Gastrocnemius medialis (tissue), 4 donors: Measurements from ENCODE around the gene KRT80. TPM values are rescaled to one million over a fixed set of nuclear protein-coding genes. Genes with fewer than 3 reads are reported as not detected.

ENCODE experiments used
- ATAC-seq, 2 donors: fragments of 150-250 bp; one replicate each; pipeline ENCODE4 v1.9.1; 2016
- DNase-seq, 2 donors: peaks; one replicate each; pipeline ENCODE4 v3.0.0-alpha.2; 2019
- H3K27ac ChIP-seq, 4 donors: fragments of 200-600 bp; sonication (generic); 1 replicate in 1 of 4; 2 replicates in 3 of 4; pipeline ENCODE4 v1.5.1; 2016 to 2018; ENCODE audit warnings: mild to moderate bottlenecking in 2 of 4, moderate library complexity in 1 of 4
- H3K27me3 ChIP-seq, 3 donors: fragments of 200-600 bp; sonication (generic) in 2 of 3; 1 replicate in 1 of 3; 2 replicates in 2 of 3; pipeline versions ENCODE4 v1.5.1 to v1.6.0; 2016 to 2019; ENCODE audit warnings: mild to moderate bottlenecking in 1 of 3, moderate library complexity in 1 of 3
- H3K36me3 ChIP-seq, 2 donors: fragments of 200-600 bp; sonication (generic) in 1 of 2; one replicate each; pipeline ENCODE4 v1.5.1; 2017 to 2018
- H3K4me1 ChIP-seq, 2 donors: fragments of 200-600 bp; sonication (generic) in 1 of 2; one replicate each; pipeline ENCODE4 v1.5.1; 2016 to 2017; ENCODE audit warnings: mild to moderate bottlenecking in 2 of 2
- H3K4me3 ChIP-seq, 4 donors: fragments of 200-600 bp; sonication (generic) in 3 of 4; 1 replicate in 1 of 4; 2 replicates in 3 of 4; pipeline ENCODE4 v1.5.1; 2016 to 2019; ENCODE audit warnings: mild to moderate bottlenecking in 2 of 4
- H3K9me3 ChIP-seq, 3 donors: fragments of 200-600 bp; sonication (generic) in 2 of 3; 1 replicate in 1 of 3; 2 replicates in 2 of 3; pipeline ENCODE4 v1.5.1; 2016 to 2019
- POLR2A ChIP-seq, 2 donors: fragments of 450-650 bp; IDR thresholded peaks; one replicate each; pipeline ENCODE4 v1.6.1; 2017; ENCODE audit warnings: antibody characterized with exemption in 2 of 2, mild to moderate bottlenecking in 2 of 2, moderate library complexity in 2 of 2
- in situ Hi-C, 4 donors: fragments of 200-750 bp; cut with MboI; loops; one replicate each; pipeline versions ENCODE4 v1.15.0 to v1.8.0; 2017; ENCODE audit warnings: low sequenced_read_pairs in 4 of 4
- intact Hi-C: fragments of 100-400 bp; cut with DNase I; formaldehyde crosslinking; loops from one replicate; pipeline ENCODE4 v1.15.1; 2023; ENCODE audit warnings: low total_unique reads
- total RNA-seq, 4 donors: library from RNA; depleted of rRNA; stranded (reverse); fragments of >200 nt; gene quantifications; one replicate each; pipeline versions ENCODE4 v1.1.0 to v1.2.3, GENCODE V29; 2016
- TF ChIP-seq, protein P1 (sequence below), 5 experiments: fragments of 450-650 bp in 3 of 5; fragments of 200-600 bp in 2 of 5; sonication (generic) in 2 of 5; IDR thresholded peaks in 4 of 5; conservative IDR thresholded peaks in 1 of 5; 1 replicate in 4 of 5; 2 replicates in 1 of 5; pipeline ENCODE4 v1.5.1; 2016 to 2019; ENCODE audit warnings: antibody characterized with exemption in 5 of 5, mild to moderate bottlenecking in 3 of 5, moderate library complexity in 3 of 5

Gene KRT80
- total RNA-seq, 4 donors from 2014 or later = 0.13 to 0.26 TPM; not detected in 2

DNA sequence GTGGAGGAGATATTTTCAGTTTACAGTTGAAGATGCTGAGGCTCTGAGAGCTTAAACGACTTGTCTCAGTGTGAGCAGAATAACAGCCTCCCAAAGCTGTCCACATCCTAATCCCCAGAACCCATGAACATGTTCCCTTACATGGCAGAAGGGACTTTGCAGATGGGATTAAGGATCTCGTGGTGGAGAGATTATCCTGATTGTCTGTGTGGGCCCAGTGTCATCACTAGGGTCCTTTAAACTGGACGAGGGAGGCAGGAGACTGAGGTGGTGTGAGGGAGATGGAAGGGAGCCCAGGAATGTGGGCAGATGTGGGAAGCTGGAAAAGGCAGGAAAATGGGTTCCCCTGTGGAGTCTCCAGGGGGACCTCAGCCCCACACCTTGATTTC lies 9.6 kb upstream of the KRT80 start:
- in situ Hi-C loops = no loop called here
- no peaks in the 10 kb centered on the region for H3K9me3 ChIP-seq
- TF ChIP-seq, protein P1, sequence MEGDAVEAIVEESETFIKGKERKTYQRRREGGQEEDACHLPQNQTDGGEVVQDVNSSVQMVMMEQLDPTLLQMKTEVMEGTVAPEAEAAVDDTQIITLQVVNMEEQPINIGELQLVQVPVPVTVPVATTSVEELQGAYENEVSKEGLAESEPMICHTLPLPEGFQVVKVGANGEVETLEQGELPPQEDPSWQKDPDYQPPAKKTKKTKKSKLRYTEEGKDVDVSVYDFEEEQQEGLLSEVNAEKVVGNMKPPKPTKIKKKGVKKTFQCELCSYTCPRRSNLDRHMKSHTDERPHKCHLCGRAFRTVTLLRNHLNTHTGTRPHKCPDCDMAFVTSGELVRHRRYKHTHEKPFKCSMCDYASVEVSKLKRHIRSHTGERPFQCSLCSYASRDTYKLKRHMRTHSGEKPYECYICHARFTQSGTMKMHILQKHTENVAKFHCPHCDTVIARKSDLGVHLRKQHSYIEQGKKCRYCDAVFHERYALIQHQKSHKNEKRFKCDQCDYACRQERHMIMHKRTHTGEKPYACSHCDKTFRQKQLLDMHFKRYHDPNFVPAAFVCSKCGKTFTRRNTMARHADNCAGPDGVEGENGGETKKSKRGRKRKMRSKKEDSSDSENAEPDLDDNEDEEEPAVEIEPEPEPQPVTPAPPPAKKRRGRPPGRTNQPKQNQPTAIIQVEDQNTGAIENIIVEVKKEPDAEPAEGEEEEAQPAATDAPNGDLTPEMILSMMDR (IDR thresholded peaks at IDR 0.05 in 4 of 5, conservative IDR thresholded peaks at IDR 0.05 in 1 of 5) = no peak
- no peak for TF ChIP-seq POLR2A (IDR thresholded peaks at IDR 0.05)
- no peak overlapping the region for H3K27ac ChIP-seq
- H3K27me3 ChIP-seq = peaks cover 0 to 4% (median 0%) of the 10 kb centered on the region in 3 donors
- H3K4me1 ChIP-seq = peaks cover 16 to 20% of the 10 kb centered on the region in 2 donors
- no peak for ATAC-seq
- no peaks in the 10 kb centered on the region for H3K36me3 ChIP-seq
- H3K4me3 ChIP-seq = no peak overlapping the region
- intact Hi-C loops = no loop called here
- no peak for DNase-seq

DNA sequence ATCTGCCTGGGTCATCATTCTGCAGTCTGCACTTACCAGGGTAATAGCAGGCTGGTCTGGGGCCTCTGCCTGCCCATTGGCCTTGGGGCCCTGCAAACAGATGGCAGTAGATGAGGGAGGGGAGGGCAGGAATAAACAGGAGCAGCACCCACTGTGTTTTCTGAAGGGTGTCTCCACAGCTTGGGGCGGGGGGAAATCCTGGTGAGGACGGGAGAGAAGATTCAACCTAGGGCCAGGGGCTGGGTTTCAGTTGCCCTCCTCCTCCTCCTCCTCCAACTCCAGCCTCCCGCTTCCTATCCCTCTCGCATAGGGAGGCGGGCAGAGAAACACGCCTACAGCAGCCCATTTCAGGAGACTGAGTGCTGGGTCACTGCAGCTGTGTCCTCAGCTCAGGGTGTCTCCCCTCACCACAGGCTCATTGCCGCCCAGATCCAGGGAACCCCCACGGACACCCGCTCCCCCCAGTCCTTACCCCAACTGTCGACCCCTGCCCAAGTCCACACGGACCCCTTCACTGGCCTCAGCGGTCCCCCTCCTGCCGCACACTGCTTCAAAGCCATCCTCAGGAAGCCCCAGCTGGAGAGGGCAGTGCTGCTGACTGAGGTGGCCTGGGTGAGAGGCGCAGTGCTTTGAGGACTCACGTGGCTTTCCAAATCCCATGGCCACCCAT lies 9.1 kb upstream of the KRT80 start:
- Histone ChIP-seq H3K27me3 (peaks cover 0 to 4% (median 0%) of the 10 kb centered on the region in 3 donors), H3K4me1 (peaks cover 16 to 20% of the 10 kb centered on the region in 2 donors), H3K36me3 (no peaks in the 10 kb centered on the region), H3K4me3 (no peak overlapping the region), H3K9me3 (no peaks in the 10 kb centered on the region), H3K27ac (no peak overlapping the region)
- TF ChIP-seq, protein P1 (IDR thresholded peaks at IDR 0.05 in 4 of 5, conservative IDR thresholded peaks at IDR 0.05 in 1 of 5) = no peak
- TF ChIP-seq POLR2A (IDR thresholded peaks at IDR 0.05) = no peak
- intact Hi-C loops (no loop called here), in situ Hi-C loops (no loop called here)
- DNase-seq (no peak), ATAC-seq (no peak)

DNA sequence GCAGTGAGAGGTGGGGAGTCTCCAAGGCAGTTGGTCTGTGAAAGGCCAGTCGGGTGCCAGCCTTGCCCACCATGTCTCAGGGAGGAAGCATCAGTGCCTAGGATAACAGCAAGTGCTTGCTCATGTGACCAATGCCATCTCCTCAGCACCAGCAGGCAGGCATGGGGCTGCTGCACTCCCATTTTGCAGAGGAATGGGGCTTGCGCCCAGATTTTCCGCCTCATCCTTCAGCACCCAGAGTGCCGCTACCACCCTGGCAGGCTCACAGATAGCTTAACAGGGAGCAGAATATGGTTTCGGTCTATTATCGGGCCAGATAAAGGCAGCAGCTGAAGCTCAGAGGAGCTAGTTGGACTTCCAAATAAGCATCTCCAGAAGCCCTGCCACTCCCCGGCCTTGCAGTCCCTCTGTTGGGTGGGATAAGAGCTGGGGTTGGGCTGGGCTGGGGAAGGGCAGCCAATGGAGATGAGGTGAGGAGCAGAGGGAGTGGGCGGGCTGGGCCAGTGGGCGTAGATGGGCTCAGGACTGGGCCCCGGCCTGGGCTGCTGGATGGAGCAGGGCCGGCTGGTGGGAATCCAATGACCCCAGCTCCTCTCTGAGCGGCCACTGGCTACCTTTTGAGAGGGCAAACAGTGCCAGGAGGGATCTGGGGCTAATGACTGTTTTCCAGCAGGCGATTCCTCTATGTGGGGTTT lies 8.4 kb upstream of the KRT80 start:
- Histone ChIP-seq H3K4me1 (peaks cover 16 to 20% of the 10 kb centered on the region in 2 donors), H3K27ac (peak overlapping the region in 1 of 4 donors; percentile 69), H3K4me3 (no peak overlapping the region), H3K36me3 (no peaks in the 10 kb centered on the region), H3K27me3 (peaks cover 0 to 4% (median 0%) of the 10 kb centered on the region in 3 donors), H3K9me3 (no peaks in the 10 kb centered on the region)
- in situ Hi-C loops = no loop called here
- ATAC-seq (no peak), DNase-seq (no peak)
- intact Hi-C loops = no loop called here
- no peak for TF ChIP-seq POLR2A (IDR thresholded peaks at IDR 0.05)
- TF ChIP-seq, protein P1 (IDR thresholded peaks at IDR 0.05 in 4 of 5, conservative IDR thresholded peaks at IDR 0.05 in 1 of 5) = no peak

DNA sequence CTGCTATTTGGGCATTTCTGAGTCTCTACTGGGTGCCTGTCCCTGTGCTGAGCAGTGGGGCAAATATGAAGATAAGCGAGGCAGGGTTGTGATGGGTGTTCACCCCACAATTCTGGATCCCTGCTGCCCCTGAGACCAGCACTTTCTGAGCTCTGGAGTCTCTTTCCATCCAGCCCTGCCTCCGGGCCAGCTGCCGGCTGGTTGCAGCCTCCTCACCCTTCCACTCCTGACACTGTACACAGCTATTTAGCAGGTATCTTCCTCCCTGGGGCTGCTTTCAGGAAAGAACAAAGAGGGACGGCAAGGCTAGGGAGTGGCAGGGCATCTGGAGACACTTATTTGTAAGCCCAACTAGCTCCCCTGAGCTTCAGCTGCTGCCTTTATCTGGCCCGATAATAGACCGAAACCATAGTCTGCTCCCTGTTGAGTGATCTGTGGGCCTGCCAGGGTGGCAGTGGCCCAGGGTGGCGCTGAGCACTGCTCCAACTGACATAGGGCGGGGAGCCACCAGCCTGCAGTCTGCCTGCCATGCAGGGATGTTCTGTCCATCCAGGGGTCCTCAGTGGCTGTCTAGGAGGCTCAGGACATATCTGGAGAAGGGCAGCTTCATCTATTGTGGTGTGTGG lies 7.6 kb upstream of the KRT80 start:
- peak overlapping the region; percentile 58 to 69 (median 62) for H3K27ac ChIP-seq
- intact Hi-C loops = no loop called here
- peaks cover 16 to 20% of the 10 kb centered on the region in 2 donors for H3K4me1 ChIP-seq
- peak overlapping the region in 1 of 4 donors; percentile 23 for H3K4me3 ChIP-seq
- H3K9me3 ChIP-seq = no peaks in the 10 kb centered on the region
- in situ Hi-C loops = no loop called here
- no peak for TF ChIP-seq POLR2A (IDR thresholded peaks at IDR 0.05)
- TF ChIP-seq, protein P1 (IDR thresholded peaks at IDR 0.05 in 4 of 5, conservative IDR thresholded peaks at IDR 0.05 in 1 of 5) = no peak
- ATAC-seq (peak; percentile 23 to 62), DNase-seq (peak in 1 of 2 donors; percentile 51)
- no peaks in the 10 kb centered on the region for H3K36me3 ChIP-seq
- peaks cover 0 to 4% (median 0%) of the 10 kb centered on the region in 3 donors for H3K27me3 ChIP-seq
